ENCODE results near the gene LILRA6. TPM values are rescaled to one million over a fixed set of nuclear protein-coding genes. Genes with fewer than 3 reads are reported as not detected.
A peak's percentile ranks its signal among the peaks of the same experiment; 100 is the strongest.

LILRA6 gene
- total and polyA plus RNA-seq, 10 of the 15 experiments (the other 5 are each of a cell fraction or from before 2014, with no cell fraction given), result 0.04 to 1.7 (median 0.09) TPM; not detected in 2

GRCh38 chr19:54206030-54206830 lies 36.4 kb downstream of the LILRA6 start:
- ATAC-seq, result no peak
- in situ Hi-C loops (cut with MboI) (no loop called here), intact Hi-C loops (cut with micrococcal nuclease; ENCODE audit: unreplicated experiment) (no loop called here)
- WGBS (ENCODE audit: insufficient coverage, insufficient replicate concordance, low lambda C conversion rate, missing lambda C conversion rate), result 94% methylated on average over 27 of the region's 27 CpGs
- SMC1A ChIA-PET (ENCODE audit: uncharacterized antibody, unreplicated experiment), result interaction anchor here (1.0 kb wide), 1 partner anchor 16 kb away, joined by 4 read pairs; the partner anchor contains the start of gene TSEN34
- Histone ChIP-seq H3K79me2 (ENCODE audit: control insufficient read depth, insufficient read depth, low read length) (peaks cover 54% of the 10 kb centered on the region), H3K4me1 (ENCODE audit: control insufficient read depth, insufficient read depth, low read length) (peaks cover 66% of the 10 kb centered on the region), H3K4me2 (ENCODE audit: control insufficient read depth, insufficient read depth) (peak overlapping the region; percentile 91), H3K27me3 (replicated peaks in 1 of 2; ENCODE audit: control insufficient read depth in 2 of 2, insufficient read depth in 2 of 2, low read length in 1 of 2) (no peaks in the 10 kb centered on the region), H3K27ac (ENCODE audit: control insufficient read depth, insufficient read depth) (no peak overlapping the region), H3K4me3 (peak overlapping the region; percentile 1; the same call in 1 of the 2 replicates), H3K36me3 (ENCODE audit: control insufficient read depth in 2 of 2, insufficient read depth in 2 of 2, low read length in 1 of 2) (peaks cover 25 to 34% of the 10 kb centered on the region in 2 experiments), H3K9me3 (replicated peaks; ENCODE audit: control insufficient read depth, insufficient read depth, low read length) (no peaks in the 10 kb centered on the region), H4K20me1 (ENCODE audit: control insufficient read depth, insufficient read depth) (peaks cover 23% of the 10 kb centered on the region), H3K9ac (ENCODE audit: control insufficient read depth, insufficient read depth, low read length) (no peak overlapping the region), H2AFZ (ENCODE audit: control insufficient read depth, low read depth, low read length) (no peak overlapping the region)
- FAIRE-seq, result no peak
- POLR2A ChIA-PET, result interaction anchor here (7.7 kb wide), 1 partner anchor 16 kb away, joined by 100 read pairs; the partner anchor contains the start of genes MBOAT7 and TSEN34
- no TSS peak for BruUV-seq (replicated peaks)
- DNase-seq (ENCODE audit: low read depth, low spot score), result no peak
- TF ChIP-seq ZNF592 (IDR thresholded peaks at IDR 0.05), result no peak
- TF ChIP-seq HCFC1 (IDR thresholded peaks at IDR 0.05; ENCODE audit: low read length), result no peak
- RAD21 ChIA-PET (ENCODE audit: unreplicated experiment), result no interaction called here
- CTCF ChIA-PET, result interaction anchor here (0.8 to 1.1 kb wide), 3 partner anchors 20 to 184 kb away, joined by 3 to 4 read pairs (median 3); no protein-coding TSS in a partner anchor
